Liver (tissue), 3 donors: ENCODE measurements around the gene SLC6A12.

Source experiments
- ATF3 ChIP-seq: IDR thresholded peaks from 2 replicates; pipeline ENCODE4 v1.6.1; 2016; ENCODE audit warnings: antibody characterized with exemption
- CTCF ChIP-seq: fragments of 150-350 bp; IDR thresholded peaks from 2 replicates; pipeline ENCODE4 v1.5.1; 2017; ENCODE audit warnings: improper control_type of control experiment, low read depth, low read length; ENCODE audit not compliant: missing input control
- JUND ChIP-seq, 2 donors: IDR thresholded peaks; 2 replicates each; pipeline ENCODE4 v1.6.1; 2016; ENCODE audit warnings: antibody characterized with exemption in 2 of 2
- SP1 ChIP-seq: IDR thresholded peaks from 2 replicates; pipeline ENCODE4 v1.6.1; 2018; ENCODE audit warnings: antibody characterized with exemption, mild to moderate bottlenecking
- YY1 ChIP-seq: IDR thresholded peaks from 2 replicates; pipeline ENCODE4 v1.6.1; 2016; ENCODE audit warnings: antibody characterized with exemption, mild to moderate bottlenecking
- donor health status: healthy.
- donor health status: healthy.

GRCh38 chr12:151579-151978, 62.4 kb downstream of the SLC6A12 start:
- TF ChIP-seq CTCF (no peak), YY1 (no peak), SP1 (no peak), JUND (IDR thresholded peaks at IDR 0.05) (no peak), ATF3 (no peak)
